GM19043 (cell line): ENCODE measurements around the gene GAD2.
"Not testable (repeated sequence)": the region's sequence is repeated elsewhere in the genome, so short reads cannot be mapped to it uniquely, and the experiment has no call there.

Experiments used
- ATAC-seq: cut with Tn5 transposase; IDR thresholded peaks from one replicate; pipeline ENCODE4 v1.9.1; 2021; ENCODE audit warnings: low read depth; ENCODE audit not compliant: unreplicated experiment

GAD2 gene

GRCh38 chr10:26311383-26311940, 94.9 kb downstream of the GAD2 start:
- no peak for ATAC-seq

DNA sequence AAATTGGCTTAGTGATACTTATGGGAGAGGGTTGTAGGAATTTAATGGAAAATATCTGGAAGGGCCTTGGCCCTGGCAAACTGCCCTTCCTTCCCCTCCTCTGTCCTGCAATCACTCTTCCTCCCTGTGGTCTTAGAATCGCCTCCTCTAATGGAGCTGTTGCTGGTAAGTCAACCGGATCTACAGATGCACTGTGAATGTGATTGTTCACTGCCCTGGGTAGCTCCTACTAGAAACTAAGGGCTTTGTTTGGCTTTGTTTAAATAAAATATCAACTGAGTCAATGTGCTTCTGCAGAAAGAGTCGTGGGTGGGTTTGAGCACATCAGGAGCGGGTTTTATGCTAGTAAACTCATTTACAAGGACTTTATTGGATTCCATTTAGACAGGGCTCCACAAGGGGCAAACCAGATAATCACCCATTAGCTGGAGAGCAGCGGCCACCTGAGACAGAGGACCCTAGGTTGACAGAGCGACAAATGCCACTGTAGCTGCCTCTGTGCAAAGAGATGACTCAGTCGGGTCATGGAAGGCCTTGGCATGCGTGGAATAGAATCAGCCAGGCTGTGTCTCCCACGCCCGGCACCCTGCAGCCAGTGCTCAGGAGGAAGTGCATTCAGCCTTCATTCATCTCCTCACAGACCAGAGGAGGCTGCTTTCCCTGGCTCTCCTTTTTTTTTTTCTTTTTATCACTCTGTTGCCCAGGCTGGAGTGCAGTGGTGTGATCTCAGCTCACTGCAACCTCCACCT, 97.9 kb downstream of the GAD2 start:
- ATAC-seq, result no peak

- no peak for ATAC-seq
Measured at GRCh38 chr10:26318672-26319071, 102.1 kb downstream of the GAD2 start.

DNA sequence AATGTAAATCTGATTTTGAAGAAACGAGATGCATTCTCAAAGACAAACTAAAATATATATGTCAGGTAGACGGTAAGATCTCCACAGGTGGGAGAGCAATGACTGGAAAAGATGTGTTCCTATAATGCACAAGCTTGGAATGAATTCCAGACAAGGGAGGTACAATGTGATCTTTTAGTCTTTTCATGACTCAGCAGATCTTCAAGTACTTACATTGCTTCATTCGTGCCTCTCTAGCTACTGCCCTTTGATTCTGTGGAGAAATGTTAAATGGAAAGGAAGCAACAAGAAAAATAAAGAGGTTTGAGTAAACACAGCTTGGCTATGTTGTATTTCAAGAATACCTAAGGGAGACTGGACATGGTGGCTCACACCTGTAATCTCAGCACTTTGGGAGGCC, 106.6 kb downstream of the GAD2 start:
- ATAC-seq, result no peak

- no peak for ATAC-seq
Measured at GRCh38 chr10:26326851-26327250, 110.3 kb downstream of the GAD2 start.

- ATAC-seq, result no peak
Measured at GRCh38 chr10:26327811-26328210, 111.2 kb downstream of the GAD2 start.

DNA sequence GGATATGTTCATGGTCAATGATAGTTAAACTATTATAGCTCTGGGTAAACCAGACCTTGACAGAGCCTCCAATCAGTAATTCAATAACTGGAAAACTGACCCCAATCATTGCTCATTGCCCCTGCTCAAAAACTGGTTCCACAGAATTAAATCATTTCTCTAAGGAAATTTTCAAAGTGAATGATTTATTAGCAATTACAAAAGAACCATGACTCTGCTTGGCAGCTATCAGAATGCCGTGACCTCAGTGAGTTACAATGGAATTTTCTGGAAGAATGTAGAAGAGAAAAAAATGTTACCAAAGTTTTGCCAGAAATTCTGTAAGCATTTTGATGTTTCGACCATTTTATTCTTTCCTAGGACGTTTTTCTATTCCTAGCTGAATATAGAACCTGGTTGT, 114.8 kb downstream of the GAD2 start:
- no peak for ATAC-seq

- ATAC-seq, result no peak
Measured at GRCh38 chr10:26334232-26334931, 117.8 kb downstream of the GAD2 start.

DNA sequence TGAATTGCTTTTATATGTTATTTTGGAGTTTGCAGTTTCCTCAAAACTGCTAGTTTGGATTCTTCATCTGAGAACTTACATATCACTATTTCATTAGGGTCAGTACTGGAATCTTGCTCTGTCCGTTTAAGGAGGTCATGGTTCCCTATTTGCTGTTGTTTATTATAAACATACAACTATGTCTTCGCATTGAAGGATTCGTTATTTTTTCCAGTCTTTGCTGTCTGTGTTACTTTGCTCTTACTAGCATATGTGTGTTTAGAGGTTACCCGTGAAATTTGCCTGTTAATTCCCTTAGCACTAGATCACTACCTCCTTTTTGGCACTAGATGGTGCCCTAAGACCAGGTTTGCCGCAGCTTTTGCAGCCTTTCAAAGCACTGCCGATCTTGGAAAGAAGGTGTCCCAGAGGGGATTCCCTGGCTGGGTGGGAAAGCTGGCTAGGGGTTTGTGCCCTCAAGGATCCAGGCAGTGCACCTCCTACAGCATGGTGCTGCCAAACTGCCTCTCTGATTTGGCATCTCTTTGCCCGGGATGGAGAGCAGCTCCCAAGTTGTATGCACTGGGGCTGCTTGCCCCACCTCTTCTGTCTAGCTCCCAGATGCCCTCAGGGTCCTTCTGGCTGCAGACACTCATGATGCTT, 118.5 kb downstream of the GAD2 start:
- ATAC-seq, result peak; percentile 90

GRCh38 chr10:26335574-26336093, 119.1 kb downstream of the GAD2 start:
- peak; percentile 39 for ATAC-seq

- no peak for ATAC-seq
Measured at GRCh38 chr10:26336979-26337378, 120.4 kb downstream of the GAD2 start.

GRCh38 chr10:26341701-26342100, 125.1 kb downstream of the GAD2 start:
- ATAC-seq, result no peak

DNA sequence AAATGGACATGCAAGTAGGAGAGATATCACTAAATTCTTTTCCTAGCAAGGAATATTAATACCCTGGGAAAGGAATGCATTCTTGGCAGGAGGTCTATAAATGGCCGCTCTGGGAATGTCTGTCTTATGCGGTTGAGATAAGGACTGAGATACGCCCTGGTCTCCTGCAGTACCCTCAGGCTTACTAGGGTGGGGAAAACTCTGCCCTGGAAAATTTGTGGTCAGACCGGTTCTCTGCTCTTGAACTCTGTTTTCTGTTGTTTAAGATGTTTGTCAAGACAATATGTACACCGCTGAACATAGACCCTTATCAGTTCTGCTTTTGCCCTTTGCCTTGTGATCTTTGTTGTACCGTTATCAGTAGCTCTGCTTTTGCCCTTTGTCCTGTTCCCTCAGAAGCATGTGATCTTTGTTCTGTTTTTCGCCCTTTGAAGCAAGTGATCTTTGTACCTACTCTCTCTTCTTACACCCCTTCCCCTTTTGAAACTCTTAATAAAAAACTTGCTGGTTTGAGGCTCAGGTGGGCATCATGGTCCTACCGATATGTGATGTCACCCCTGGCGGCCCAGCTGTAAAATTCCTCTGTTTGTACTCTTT, 132.3 kb downstream of the GAD2 start:
- not testable (repeated sequence) for ATAC-seq
